K562 treated with DMSO at 1 percent for 48 hours (cell line): ENCODE results near the gene SCG3. TPM values are rescaled to one million over a fixed set of nuclear protein-coding genes. Genes with fewer than 3 reads are reported as not detected.

ENCODE experiments used
- total RNA-seq: library from RNA; unstranded; fragments of 300-600 nt; gene quantifications from 2 replicates; pipeline ENCODE4 v1.2.3, GENCODE V29; 2022; ENCODE audit warnings: low replicate concordance; ENCODE audit errors: extremely low read depth

SCG3 gene
- not detected in 2 replicates for total RNA-seq

GRCh38 chr15:51681303-51681963 lies at the start of gene SCG3:
TSS of gene SCG3 (plus strand) at chr15:51681503. CDS start at chr15:51681756, 253 bp downstream.

GRCh38 chr15:51737522-51738305 lies 56.4 kb downstream of the SCG3 start, which contains the start of gene LYSMD2:
TSS of gene LYSMD2 (minus strand) at chr15:51737655. CDS start at chr15:51737622, 33 bp downstream.

GRCh38 chr15:51750792-51751696 lies 69.7 kb downstream of the SCG3 start, which contains the start of gene TMOD2:
TSS of gene TMOD2 (plus strand) at chr15:51751597. CDS start at chr15:51766442, 14,845 bp downstream.

Other genes with a start within 250 kb of the SCG3 start
- 42.6 TPM in 1 of 2 replicates, not detected in the other for gene DMXL2, start 58.7 kb upstream of the SCG3 start, total RNA-seq
- not detected in 2 replicates for gene LYSMD2, start 56.2 kb downstream of the SCG3 start, total RNA-seq
- gene TMOD2, start 70.1 kb downstream of the SCG3 start, total RNA-seq, result not detected in 2 replicates
- not detected in 2 replicates for gene TMOD3, start 148.2 kb downstream of the SCG3 start, total RNA-seq